ENCODE results near the gene TULP1.
"Not testable (repeated sequence)": the region's sequence is repeated elsewhere in the genome, so short reads cannot be mapped to it uniquely, and the experiment has no call there.

The TULP1 gene

GRCh38 chr6:35522151-35522550 is 9.5 kb upstream of the TULP1 start:
- no peak for DNase-seq (ENCODE audit: low read depth in 2 of 2, low spot score in 1 of 2)

- no peak for DNase-seq (ENCODE audit: low read depth in 2 of 2, low spot score in 1 of 2)
Measured at GRCh38 chr6:35521235-35521634, 8.5 kb upstream of the TULP1 start.

GRCh38 chr6:35519313-35520015 is 6.8 kb upstream of the TULP1 start:
- no peak for DNase-seq (ENCODE audit: low read depth in 2 of 2, low spot score in 1 of 2)

GRCh38 chr6:35518566-35519312 is 6.0 kb upstream of the TULP1 start:
- DNase-seq (ENCODE audit: low read depth in 2 of 2, low spot score in 1 of 2), result no peak

- DNase-seq (ENCODE audit: low read depth in 2 of 2, low spot score in 1 of 2), result not testable (repeated sequence)
Measured at GRCh38 chr6:35517978-35518377, 5.3 kb upstream of the TULP1 start.

- DNase-seq (ENCODE audit: low read depth in 2 of 2, low spot score in 1 of 2), result no peak
Measured at GRCh38 chr6:35516712-35517111, 4.0 kb upstream of the TULP1 start.

GRCh38 chr6:35515939-35516338 is 3.2 kb upstream of the TULP1 start:
- not testable (repeated sequence) for DNase-seq (ENCODE audit: low read depth in 2 of 2, low spot score in 1 of 2)

GRCh38 chr6:35514587-35514986 is 1.9 kb upstream of the TULP1 start:
- no peak for DNase-seq (ENCODE audit: low read depth in 2 of 2, low spot score in 1 of 2)

- DNase-seq (ENCODE audit: low read depth in 2 of 2, low spot score in 1 of 2), result no peak
Measured at GRCh38 chr6:35512006-35512405, 690 bp downstream of the TULP1 start.

GRCh38 chr6:35511562-35511941 is 1.1 kb downstream of the TULP1 start:
- no peak for DNase-seq (ENCODE audit: low read depth in 2 of 2, low spot score in 1 of 2)

GRCh38 chr6:35510916-35511561 is 1.7 kb downstream of the TULP1 start:
- no peak for DNase-seq (ENCODE audit: low read depth in 2 of 2, low spot score in 1 of 2)

- no peak for DNase-seq (ENCODE audit: low read depth in 2 of 2, low spot score in 1 of 2)
Measured at GRCh38 chr6:35508542-35508941, 4.2 kb downstream of the TULP1 start.

- no peak for DNase-seq (ENCODE audit: low read depth in 2 of 2, low spot score in 1 of 2)
Measured at GRCh38 chr6:35508027-35508426, 4.7 kb downstream of the TULP1 start.

- DNase-seq (ENCODE audit: low read depth in 2 of 2, low spot score in 1 of 2), result no peak
Measured at GRCh38 chr6:35507221-35507620, 5.5 kb downstream of the TULP1 start.

- no peak for DNase-seq (ENCODE audit: low read depth in 2 of 2, low spot score in 1 of 2)
Measured at GRCh38 chr6:35506536-35506935, 6.2 kb downstream of the TULP1 start.

- no peak for DNase-seq (ENCODE audit: low read depth in 2 of 2, low spot score in 1 of 2)
Measured at GRCh38 chr6:35505999-35506412, 6.7 kb downstream of the TULP1 start.

- no peak for DNase-seq (ENCODE audit: low read depth in 2 of 2, low spot score in 1 of 2)
Measured at GRCh38 chr6:35503534-35503933, 9.2 kb downstream of the TULP1 start.

- DNase-seq (ENCODE audit: low read depth in 2 of 2, low spot score in 1 of 2), result no peak
Measured at GRCh38 chr6:35501784-35502183, 10.9 kb downstream of the TULP1 start.

GRCh38 chr6:35500782-35501181 is 11.9 kb downstream of the TULP1 start:
- no peak for DNase-seq (ENCODE audit: low read depth in 2 of 2, low spot score in 1 of 2)

GRCh38 chr6:35499372-35499771 is 13.3 kb downstream of the TULP1 start:
- DNase-seq (ENCODE audit: low read depth in 2 of 2, low spot score in 1 of 2), result no peak

- no peak for DNase-seq (ENCODE audit: low read depth in 2 of 2, low spot score in 1 of 2)
Measured at GRCh38 chr6:35498422-35499067, 14.2 kb downstream of the TULP1 start.

Data from stimulated activated CD8-positive, alpha-beta memory T cell treated with anti-CD3 and anti-CD28 coated beads, Interleukin-4, amount 100 ng/mL, for 1 hour (primary cell).